Fibroblast of the aortic adventitia (primary cell): ENCODE results near the gene SHROOM1. TPM values are rescaled to one million over a fixed set of nuclear protein-coding genes. Genes with fewer than 3 reads are reported as not detected.
A peak's percentile ranks its signal among the peaks of the same experiment; 100 is the strongest.

Source experiments
- DNase-seq: peaks from one replicate; pipeline ENCODE4 v3.0.0-alpha.2; 2010; ENCODE audit warnings: low read depth
- H3K4me3 ChIP-seq: 2 replicates; pipeline ENCODE4 v1.5.1; 2011; ENCODE audit warnings: low read depth, mild to moderate bottlenecking, control low read depth, low read length, moderate library complexity
- CTCF ChIP-seq: IDR thresholded peaks from 2 replicates; pipeline ENCODE4 v1.5.1; 2011; ENCODE audit warnings: mild to moderate bottlenecking, low read length, control low read depth, inconsistent platforms; ENCODE audit not compliant: insufficient read depth
- small RNA-seq: library from RNA; depleted of rRNA; stranded (forward); fragments of <200 nt; gene quantifications from one replicate; pipeline ENCODE3, GENCODE V24; 2012
- total RNA-seq: library from RNA; depleted of rRNA; stranded (reverse); fragments of >200 nt; gene quantifications from 2 replicates; pipeline ENCODE4 v1.2.3, GENCODE V29; 2012; ENCODE audit warnings: low replicate concordance

Gene SHROOM1
- total RNA-seq, 1 donor = 7.6 TPM

DNA sequence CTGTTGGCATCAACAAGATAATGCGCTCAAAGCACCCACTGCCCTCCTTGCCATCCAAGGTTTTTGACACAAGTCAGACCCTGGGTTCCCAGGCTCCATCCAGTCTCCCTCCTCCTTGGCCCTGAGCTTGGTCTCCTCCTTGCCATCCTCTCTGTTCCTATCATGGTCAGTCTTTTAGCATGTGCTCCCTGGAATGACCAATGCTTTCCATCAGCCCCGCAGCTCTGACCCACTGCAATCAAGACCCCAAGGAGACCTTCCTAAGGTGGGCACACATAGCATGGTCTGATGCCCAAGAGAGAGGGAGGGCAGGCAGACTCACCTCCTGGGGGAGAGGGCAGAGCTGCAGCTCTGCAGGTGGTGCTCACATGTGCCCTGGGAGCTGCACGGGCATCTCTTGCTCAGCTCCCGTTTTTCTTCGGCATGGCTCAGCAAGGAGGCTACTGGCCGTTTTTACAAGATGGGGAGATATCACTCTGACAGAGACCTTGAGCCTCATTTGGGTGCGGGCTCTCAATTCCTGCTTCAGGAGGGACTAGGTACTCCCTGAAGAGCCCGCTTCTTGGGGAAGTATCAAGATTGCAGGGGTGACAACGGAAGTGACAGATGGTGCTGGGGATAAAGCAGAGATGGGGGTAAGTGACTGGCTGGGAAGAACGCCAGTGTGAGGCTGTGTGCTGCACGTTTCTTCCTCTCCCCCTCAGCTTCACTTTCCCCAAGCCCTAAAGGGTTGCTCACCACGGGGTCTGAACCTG is 56.7 kb downstream of the SHROOM1 start:
- no peak for DNase-seq
- no peak for TF ChIP-seq CTCF

GRCh38 chr5:132773114-132773513 is 57.3 kb downstream of the SHROOM1 start:
- H3K4me3 ChIP-seq = no peak overlapping the region
- TF ChIP-seq CTCF = no peak
- DNase-seq = no peak

More for the DNA sequence above, 56.7 kb downstream of the SHROOM1 start:
- H3K4me3 ChIP-seq = no peak overlapping the region

- peak; percentile 64 for DNase-seq
- H3K4me3 ChIP-seq = no peak overlapping the region
- no peak for TF ChIP-seq CTCF
Observed at GRCh38 chr5:132772291-132773070, 58.0 kb downstream of the SHROOM1 start.

Small RNA genes lying within 50 kb of the gene (small RNA-seq; reads per million reads assigned to genes)
- gene RNA5SP192 = not detected

Other genes with a start within 250 kb of the SHROOM1 start
- gene IL13, start 172.5 kb downstream of the SHROOM1 start, total RNA-seq = not detected in 2 replicates
- gene IL4, start 156.7 kb downstream of the SHROOM1 start, total RNA-seq = 0.36 TPM in 1 of 2 replicates, not detected in the other
- 12.7 and 29.2 TPM in 2 replicates for gene KIF3A, start 93.1 kb downstream of the SHROOM1 start, total RNA-seq
- 1.2 TPM in 1 of 2 replicates, not detected in the other for gene CCNI2, start 83.2 kb downstream of the SHROOM1 start, total RNA-seq
- 22.7 and 43.0 TPM in 2 replicates for gene SEPTIN8, start 53.4 kb downstream of the SHROOM1 start, total RNA-seq
- not detected in 2 replicates for gene SOWAHA, start 17.3 kb downstream of the SHROOM1 start, total RNA-seq
- gene GDF9, start 35.8 kb upstream of the SHROOM1 start, total RNA-seq = 0.18 TPM in 1 of 2 replicates, not detected in the other
- 77.2 and 92.0 TPM in 2 replicates for gene UQCRQ, start 36.0 kb upstream of the SHROOM1 start, total RNA-seq
- gene LEAP2, start 43.0 kb upstream of the SHROOM1 start, total RNA-seq = 0.18 and 0.74 TPM in 2 replicates
- gene AFF4, start 133.0 kb upstream of the SHROOM1 start, total RNA-seq = 43.2 and 87.7 TPM in 2 replicates
- gene ZCCHC10, start 195.9 kb upstream of the SHROOM1 start, total RNA-seq = 7.8 and 14.4 TPM in 2 replicates
- gene HSPA4, start 221.4 kb upstream of the SHROOM1 start, total RNA-seq = 128 and 169 TPM in 2 replicates